Measurements from ENCODE around the gene SLC15A5. TPM values are rescaled to one million over a fixed set of nuclear protein-coding genes. Genes with fewer than 3 reads are reported as not detected.

Gene SLC15A5
- total RNA-seq, 1 donor from 2014 or later, result not detected

DNA sequence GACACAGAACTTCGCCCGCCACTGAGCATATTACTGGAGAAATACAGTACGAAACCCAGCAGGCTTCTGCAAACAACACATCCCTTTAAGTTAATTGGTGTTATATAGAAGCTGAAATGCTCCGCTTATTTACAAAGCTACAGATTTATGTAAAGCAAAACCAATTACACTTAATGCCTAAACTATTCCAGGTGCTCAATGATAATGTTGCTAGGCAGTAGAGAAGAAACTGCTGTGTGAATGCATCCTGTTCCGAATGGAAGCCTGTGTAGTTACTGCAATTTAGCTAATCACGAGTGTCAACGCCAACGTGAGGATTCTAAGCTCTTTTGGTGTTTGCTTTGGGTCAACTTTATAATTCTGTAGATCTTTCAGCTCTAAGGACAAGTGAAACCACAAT lies 89.8 kb downstream of the SLC15A5 start:
- ATAC-seq (no peak), DNase-seq (no peak)
- TF ChIP-seq, protein P1, sequence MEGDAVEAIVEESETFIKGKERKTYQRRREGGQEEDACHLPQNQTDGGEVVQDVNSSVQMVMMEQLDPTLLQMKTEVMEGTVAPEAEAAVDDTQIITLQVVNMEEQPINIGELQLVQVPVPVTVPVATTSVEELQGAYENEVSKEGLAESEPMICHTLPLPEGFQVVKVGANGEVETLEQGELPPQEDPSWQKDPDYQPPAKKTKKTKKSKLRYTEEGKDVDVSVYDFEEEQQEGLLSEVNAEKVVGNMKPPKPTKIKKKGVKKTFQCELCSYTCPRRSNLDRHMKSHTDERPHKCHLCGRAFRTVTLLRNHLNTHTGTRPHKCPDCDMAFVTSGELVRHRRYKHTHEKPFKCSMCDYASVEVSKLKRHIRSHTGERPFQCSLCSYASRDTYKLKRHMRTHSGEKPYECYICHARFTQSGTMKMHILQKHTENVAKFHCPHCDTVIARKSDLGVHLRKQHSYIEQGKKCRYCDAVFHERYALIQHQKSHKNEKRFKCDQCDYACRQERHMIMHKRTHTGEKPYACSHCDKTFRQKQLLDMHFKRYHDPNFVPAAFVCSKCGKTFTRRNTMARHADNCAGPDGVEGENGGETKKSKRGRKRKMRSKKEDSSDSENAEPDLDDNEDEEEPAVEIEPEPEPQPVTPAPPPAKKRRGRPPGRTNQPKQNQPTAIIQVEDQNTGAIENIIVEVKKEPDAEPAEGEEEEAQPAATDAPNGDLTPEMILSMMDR (IDR thresholded peaks at IDR 0.05), result no peak
- Histone ChIP-seq H3K27ac (no peak overlapping the region), H3K36me3 (no peaks in the 10 kb centered on the region), H3K4me3 (no peak overlapping the region), H3K9me3 (no peaks in the 10 kb centered on the region), H3K27me3 (ENCODE audit: low read depth) (no peaks in the 10 kb centered on the region), H3K4me1 (no peaks in the 10 kb centered on the region)
- intact Hi-C loops (cut with DNase I), result no loop called here

DNA sequence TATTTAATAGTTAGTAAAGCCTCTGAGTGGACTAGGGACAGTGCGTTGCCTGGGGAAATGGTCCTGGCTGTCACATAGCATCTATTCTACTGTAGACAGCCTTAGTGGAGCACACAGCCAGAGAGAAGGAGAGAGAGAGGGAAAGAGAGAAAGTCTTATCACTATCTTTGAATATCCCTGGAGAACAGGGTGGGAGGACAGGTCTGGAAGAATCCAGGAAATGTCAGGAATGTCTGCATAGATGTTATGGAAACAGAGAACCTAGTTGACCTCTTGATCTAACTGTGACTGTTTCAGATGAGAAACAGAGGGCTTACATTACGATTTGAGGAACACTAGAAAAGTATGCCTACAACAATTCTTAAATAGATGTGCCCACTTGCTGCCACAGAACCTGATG lies 92.8 kb downstream of the SLC15A5 start:
- no peaks in the 10 kb centered on the region for H3K4me1 ChIP-seq
- intact Hi-C loops (cut with DNase I), result no loop called here
- H3K36me3 ChIP-seq, result no peaks in the 10 kb centered on the region
- no peaks in the 10 kb centered on the region for H3K27me3 ChIP-seq (ENCODE audit: low read depth)
- DNase-seq, result no peak
- ATAC-seq, result no peak
- no peak overlapping the region for H3K27ac ChIP-seq
- H3K9me3 ChIP-seq, result no peaks in the 10 kb centered on the region
- TF ChIP-seq, protein P1 (IDR thresholded peaks at IDR 0.05), result no peak
- H3K4me3 ChIP-seq, result no peak overlapping the region

DNA sequence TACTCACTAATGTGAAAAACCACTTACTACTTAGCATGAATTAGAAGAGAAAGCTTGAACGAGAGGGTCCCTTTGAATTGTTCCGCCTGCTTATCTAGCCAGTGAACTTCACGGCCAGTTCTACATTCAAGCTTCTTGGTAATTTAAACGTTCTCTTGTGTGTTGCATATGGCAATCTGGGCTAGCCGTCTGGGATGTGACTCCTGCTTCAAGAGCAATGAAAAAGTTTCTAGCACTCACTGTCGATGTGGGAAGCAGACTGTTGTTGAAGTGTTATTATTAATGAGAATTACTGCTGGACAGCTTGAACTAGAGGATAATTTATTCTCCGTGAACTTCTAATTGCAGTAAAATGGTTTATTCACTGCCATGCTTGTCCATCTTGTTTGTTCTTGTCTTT lies 93.9 kb downstream of the SLC15A5 start:
- H3K36me3 ChIP-seq, result no peaks in the 10 kb centered on the region
- DNase-seq (no peak), ATAC-seq (no peak)
- no peak overlapping the region for H3K4me3 ChIP-seq
- H3K27ac ChIP-seq, result no peak overlapping the region
- H3K9me3 ChIP-seq, result no peaks in the 10 kb centered on the region
- no peaks in the 10 kb centered on the region for H3K27me3 ChIP-seq (ENCODE audit: low read depth)
- TF ChIP-seq, protein P1 (IDR thresholded peaks at IDR 0.05), result no peak
- no peaks in the 10 kb centered on the region for H3K4me1 ChIP-seq
- intact Hi-C loops (cut with DNase I), result no loop called here

DNA sequence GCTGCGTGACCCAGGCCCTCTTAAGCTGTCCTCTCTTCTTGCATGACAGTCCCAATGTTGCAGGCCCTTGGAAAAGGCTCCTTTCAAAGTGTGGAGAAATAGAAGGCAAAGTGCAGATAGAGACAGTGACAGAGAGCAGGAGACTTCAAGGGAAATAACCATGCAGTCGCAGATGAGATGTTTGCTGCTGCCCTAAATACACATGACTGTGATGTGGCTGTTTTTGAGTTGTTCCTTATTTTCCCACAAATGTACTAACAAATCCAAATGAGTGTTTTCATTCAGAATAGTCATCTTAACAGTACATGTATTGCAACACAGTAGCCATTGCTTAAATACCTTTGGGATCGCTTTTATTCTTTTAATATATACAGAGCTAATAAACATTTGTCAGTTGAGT lies 101.6 kb downstream of the SLC15A5 start:
- DNase-seq, result no peak
- Histone ChIP-seq H3K27me3 (ENCODE audit: low read depth) (no peaks in the 10 kb centered on the region), H3K36me3 (no peaks in the 10 kb centered on the region), H3K9me3 (no peaks in the 10 kb centered on the region), H3K4me3 (no peak overlapping the region), H3K4me1 (no peaks in the 10 kb centered on the region), H3K27ac (no peak overlapping the region)
- TF ChIP-seq, protein P1 (IDR thresholded peaks at IDR 0.05), result no peak
- intact Hi-C loops (cut with DNase I), result no loop called here
- no peak for ATAC-seq

DNA sequence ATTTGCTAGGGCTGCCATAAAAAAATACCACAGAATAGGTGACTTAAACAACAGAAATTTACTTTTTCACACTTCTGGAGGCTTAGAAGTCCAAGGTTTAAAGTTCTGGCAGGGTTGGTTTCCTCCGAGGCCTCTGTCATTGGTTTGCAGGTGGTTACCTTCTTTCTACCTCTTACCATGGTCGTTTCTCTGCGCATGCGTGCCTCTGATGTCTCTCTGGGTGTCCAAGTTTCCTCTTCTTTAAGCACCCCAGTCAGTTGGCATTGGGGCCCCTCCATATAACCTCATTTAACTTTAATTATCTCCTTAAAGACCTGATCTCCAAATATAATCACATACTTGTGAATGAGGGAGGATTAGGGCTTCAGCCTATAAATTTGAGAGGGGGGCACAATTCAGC lies 103.2 kb downstream of the SLC15A5 start:
- TF ChIP-seq, protein P1 (IDR thresholded peaks at IDR 0.05), result no peak

DNA sequence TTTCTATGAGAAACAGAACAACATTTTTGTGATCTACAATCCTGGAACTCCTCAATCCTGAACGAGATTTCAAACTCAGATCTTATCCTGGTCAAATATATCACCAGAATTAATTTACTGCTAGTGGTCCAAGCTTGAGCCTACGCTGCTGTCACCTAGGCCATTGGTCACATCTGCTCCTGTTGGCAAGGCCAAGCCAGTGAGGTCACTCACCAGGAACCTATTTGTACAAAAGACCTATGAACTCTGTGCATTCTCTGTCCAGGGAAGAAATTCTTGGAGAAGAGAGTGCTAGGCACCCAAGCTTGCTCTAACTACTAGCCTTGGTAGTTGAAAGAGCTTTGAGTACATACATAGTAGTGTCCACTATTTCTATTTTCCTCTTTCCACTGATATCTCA lies 106.1 kb downstream of the SLC15A5 start:
- ATAC-seq (no peak), DNase-seq (no peak)
- no peak overlapping the region for H3K4me3 ChIP-seq
- no peaks in the 10 kb centered on the region for H3K9me3 ChIP-seq
- H3K36me3 ChIP-seq, result no peaks in the 10 kb centered on the region
- TF ChIP-seq, protein P1 (IDR thresholded peaks at IDR 0.05), result no peak
- H3K4me1 ChIP-seq, result no peaks in the 10 kb centered on the region
- no peak overlapping the region for H3K27ac ChIP-seq
- intact Hi-C loops (cut with DNase I), result no loop called here
- no peaks in the 10 kb centered on the region for H3K27me3 ChIP-seq (ENCODE audit: low read depth)

More for the DNA sequence above, 103.2 kb downstream of the SLC15A5 start:
- H3K27me3 ChIP-seq (ENCODE audit: low read depth), result no peaks in the 10 kb centered on the region
- no peak for ATAC-seq
- intact Hi-C loops (cut with DNase I), result no loop called here
- H3K4me1 ChIP-seq, result no peaks in the 10 kb centered on the region
- H3K36me3 ChIP-seq, result no peaks in the 10 kb centered on the region
- no peaks in the 10 kb centered on the region for H3K9me3 ChIP-seq
- H3K27ac ChIP-seq, result no peak overlapping the region
- DNase-seq, result no peak
- H3K4me3 ChIP-seq, result no peak overlapping the region
